ENCODE results near the gene CRIP2.

- no peak for TF ChIP-seq CTCF (IDR thresholded peaks at IDR 0.05)
- no peak for TF ChIP-seq POLR2A (IDR thresholded peaks at IDR 0.05)
Measured at GRCh38 chr14:105488781-105489541, 14.3 kb downstream of the CRIP2 start.
